Medulla oblongata (tissue), 1 donor: ENCODE data around the gene FAM222B.
"Not testable (repeated sequence)": the region's sequence is repeated elsewhere in the genome, so short reads cannot be mapped to it uniquely, and the experiment has no call there.

Experiments
- DNase-seq: peaks from one replicate; pipeline ENCODE4 v3.0.0-alpha.2; 2015; ENCODE audit errors: extremely low spot score

Gene FAM222B

DNA sequence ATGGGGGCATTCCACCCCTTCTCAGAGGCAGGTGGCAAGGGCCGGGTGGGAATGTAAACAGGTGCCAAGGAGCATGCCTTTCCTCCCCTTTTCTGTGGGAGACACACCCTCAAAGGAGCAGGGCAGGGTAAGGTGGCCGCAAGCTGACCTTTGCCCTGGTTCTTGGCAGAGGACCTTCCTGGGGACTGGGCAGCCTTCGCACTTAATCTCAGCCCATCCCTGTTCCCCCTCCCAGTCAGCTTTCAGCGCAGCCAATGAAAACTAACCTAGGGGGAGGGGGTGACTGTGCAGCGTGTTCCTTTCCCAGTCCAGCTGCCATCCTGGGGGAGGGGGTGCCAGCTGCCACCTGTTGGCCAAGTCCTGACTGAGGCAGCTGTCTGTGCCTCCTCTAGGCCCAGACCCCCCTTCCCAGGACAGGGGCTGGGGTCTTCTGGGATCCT lies 96.0 kb downstream of the FAM222B start:
- peak; percentile 63 for DNase-seq

DNA sequence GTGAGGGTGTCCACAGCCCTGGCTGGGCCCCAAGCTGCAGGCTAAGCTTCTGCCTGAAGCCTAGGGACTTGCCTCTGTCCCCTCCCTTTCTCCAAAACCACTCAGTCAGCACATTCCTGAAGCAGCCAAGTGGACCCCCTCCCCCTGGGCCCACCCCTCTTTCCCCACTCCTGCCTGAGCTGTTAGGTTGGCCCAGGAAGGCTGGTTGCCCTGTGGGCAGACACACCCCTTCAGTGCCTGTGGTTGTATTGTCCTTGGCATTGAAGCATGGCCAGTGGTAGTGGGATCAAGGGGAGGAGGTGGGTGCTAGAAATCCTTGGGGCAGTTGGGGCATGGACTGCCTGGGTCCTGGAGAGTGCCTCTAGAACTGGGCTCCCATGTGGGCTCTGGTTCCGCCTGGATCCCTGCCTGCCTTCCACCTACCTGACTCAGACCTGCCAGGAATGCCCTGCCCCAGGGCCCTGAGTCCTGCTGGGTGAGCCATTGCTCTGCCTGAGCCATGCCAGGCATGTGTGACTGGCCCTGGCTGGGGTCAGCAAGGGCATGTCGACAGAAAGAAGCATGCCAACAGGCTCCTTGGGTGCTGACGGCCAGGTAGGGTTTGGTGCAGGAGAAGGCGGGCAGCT lies 96.7 kb downstream of the FAM222B start:
- no peak for DNase-seq

DNA sequence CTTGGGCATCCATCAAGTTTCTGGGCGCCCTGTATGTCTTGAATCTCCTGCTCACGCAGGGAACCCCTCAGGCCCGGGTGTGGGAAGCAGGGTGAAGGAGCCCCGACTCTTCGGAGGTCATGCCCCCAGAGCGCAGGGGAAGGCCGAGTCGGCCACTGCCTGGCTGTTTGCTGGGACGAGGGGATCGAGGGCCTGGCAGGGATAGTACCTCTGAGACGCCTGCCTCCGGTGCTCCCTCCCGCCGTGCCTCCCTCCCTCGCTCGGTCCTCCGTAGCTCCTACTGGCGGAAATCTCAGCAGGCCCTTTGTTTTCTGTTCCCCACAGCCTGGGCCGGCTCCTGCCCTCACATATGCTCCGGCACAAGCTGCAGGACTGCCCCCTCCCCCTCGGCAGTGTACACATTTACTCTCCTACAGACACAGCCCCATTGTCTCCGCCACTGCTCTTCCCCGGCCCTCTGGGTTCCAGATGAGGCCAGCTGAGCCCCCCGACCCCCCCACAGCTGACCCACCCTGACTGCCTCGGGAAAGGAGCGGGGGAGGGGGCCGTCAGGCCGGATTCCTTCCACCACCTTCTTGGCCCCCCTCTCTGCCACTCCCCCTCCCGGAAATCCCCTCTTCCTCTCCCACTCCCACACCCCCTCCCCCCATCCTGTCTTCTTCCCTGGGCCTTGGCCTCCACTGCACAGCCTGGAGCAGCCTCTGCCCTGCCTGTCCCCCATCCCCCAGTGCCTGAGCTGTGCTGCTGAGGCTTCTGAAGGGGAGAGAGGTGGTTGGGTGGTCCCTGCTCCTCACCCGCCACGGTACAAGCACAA lies 97.4 kb downstream of the FAM222B start:
- peak; percentile 94 for DNase-seq

DNA sequence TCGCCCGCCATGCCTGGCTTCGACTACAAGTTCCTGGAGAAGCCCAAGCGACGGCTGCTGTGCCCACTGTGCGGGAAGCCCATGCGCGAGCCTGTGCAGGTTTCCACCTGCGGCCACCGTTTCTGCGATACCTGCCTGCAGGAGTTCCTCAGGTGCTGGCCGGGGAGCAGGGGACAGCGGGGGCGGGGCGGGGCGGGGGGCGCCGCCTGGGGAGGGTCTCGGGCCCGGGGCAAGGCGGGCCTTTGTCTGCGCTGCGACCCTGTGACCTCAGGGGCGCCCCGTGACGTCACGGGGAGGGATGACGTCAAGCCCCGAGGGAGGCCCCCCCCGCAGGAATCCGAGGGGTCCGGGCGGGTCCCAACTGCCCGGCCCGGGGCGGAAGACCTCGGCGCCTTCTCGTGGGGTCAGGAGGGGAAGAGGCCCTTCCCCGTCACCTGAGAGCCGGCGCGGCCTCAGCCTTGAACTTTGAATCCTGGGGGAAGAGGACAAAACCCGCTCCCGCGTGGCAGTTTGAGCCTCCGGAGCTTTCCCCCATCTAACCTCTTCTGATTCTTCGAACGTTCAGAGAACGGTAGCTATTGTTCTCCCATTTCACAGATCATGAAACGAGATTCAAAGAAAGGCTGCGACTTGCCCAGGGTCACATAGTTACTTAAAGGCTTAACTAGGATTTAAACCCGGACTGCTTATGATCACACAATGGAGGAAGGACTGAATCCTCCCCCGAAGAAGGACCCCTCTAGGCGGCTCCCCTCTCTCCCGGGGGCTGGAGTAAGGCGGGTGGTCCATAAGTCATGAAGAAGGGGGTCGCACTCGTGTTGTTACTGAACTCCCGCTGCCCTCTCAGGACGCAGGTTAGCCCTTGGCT lies 98.3 kb downstream of the FAM222B start:
- DNase-seq = peak; percentile 60

DNA sequence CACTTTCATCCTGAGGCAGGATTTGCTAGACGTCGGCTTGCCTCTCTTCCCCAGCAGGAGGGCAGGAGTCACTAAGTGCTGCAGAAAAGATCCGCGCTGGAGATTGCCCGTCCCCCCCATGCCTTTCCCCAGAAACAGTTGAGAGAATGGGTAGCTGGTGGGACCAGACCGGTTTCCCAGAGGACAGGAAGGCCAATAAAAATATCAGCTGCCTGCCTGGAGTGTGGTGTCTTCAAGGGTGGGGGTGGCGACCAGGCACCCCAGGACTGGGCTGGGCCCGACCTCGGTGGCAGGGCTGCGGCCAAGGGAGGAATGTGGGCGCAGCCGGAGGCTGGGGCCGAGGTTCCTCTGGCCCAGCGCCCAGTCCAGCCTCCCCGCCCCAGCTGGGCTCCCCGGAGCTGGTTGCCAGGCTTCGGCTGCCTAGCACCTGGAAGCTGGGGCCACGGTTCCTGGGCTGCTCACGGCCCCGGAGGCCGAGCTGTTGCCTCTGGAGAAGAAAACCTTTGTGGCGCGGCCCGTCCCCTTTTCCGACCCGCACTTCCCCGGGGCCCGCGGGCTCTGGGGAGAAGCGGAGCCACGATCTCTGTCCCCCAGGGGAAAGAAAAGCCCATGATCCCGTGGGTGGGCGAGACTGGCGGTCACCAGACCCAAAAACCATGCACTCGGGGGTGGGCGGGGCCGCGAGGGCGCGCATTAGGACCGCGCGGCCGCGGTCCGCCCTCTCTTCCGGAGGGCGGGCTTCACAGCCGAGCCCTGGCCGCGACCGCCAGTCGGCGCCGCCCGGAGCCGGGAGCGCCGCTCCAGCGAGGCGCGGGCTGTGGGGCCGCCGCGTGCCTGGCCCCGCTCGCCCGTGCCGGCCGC lies 99.1 kb downstream of the FAM222B start, which contains the start of gene TRAF4:
TRAF4 (plus strand) TSS at position 769 of the 861 bp plus-strand sequence. CDS start 102 bp downstream, outside the sequence.
- peak; percentile 89 for DNase-seq

DNA sequence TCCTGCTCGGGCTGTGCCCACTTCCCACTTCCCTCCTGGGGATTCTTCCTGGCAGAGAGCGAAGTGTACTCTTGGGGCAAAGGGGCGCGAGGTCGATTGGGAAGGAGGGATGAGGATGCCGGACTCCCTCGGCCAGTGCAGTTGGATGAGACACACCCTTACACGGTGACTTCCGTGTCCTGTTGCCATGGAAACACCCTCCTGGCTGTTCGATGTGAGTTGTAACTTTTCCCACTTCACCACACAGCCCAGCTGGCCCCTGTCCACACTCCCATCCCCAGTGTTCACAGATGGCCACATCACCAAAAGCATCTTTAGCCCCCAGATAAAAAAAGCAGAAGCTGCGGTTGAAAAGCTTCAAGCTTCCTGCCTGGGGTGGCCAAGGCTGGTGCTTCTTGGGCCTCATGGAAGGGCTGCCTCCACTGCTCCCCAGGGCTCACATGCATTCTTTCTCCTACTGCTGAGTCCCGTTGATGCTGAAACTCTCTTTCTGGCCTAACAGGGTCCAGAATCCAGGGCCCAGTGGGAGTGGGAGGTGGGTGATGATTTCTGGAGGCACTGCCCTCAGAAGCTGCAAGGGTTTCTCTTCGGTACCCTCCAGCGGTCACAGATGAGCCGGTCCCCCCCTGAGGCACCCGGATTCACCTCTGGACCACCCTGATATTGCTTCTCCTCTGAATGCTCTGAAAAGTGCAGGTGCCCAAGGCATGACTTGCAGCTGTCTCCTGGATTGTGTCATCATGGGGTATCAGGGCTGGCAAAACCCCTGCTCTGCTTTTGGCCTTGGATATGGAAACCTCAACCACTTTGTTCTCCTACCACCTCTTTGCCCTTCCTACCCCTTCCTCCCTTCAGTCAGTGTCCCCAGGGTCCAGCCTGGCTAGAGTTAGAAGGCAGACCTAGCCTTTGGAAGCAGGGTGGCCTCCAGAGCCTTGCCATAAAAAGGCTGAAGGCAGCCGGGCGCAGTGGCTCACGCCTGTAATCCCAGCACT lies 100.9 kb downstream of the FAM222B start:
- peak; percentile 61 for DNase-seq

DNA sequence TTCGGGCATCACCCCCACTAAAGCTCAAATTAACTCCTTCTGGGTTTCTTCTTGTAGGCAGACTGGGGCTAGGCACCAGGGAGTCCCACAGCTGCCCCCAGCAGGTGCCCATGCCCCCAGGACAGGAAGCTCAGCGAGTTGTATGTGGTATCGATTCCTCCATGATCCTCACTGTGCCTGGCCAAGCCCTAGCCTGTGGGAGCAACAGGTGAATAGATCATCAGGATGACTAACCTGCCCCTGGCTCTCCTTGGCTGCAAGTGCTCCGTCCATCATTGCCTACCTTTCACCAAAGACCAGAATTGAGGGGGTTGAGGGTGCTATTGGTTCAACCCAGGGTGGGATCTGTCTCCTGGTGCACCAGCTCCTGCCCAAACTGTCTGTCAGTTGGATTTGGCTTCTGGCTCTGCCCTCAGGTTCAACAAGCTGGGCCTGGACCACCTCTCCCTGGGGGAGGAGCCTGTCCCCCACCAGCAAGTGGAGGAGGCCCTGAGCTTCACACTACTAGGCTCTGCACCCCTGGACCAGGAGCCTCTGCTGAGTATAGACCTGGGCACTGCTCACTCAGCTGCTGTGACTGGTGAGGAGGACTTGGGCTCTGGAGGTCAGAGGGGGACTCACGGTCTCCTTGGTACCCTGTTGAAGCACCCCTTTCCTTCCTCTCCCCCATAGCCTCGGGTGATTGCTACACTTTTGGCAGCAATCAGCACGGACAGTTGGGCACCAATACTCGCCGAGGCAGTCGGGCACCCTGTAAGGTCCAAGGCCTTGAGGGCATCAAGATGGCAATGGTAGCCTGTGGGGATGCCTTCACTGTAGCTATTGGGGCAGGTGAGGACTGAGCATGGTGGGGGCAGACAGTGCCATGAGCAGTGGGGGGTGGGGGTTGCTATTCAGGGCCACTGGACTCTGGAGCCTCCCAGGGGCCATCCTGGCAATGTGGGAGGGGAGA lies 101.9 kb downstream of the FAM222B start:
- no peak for DNase-seq

DNA sequence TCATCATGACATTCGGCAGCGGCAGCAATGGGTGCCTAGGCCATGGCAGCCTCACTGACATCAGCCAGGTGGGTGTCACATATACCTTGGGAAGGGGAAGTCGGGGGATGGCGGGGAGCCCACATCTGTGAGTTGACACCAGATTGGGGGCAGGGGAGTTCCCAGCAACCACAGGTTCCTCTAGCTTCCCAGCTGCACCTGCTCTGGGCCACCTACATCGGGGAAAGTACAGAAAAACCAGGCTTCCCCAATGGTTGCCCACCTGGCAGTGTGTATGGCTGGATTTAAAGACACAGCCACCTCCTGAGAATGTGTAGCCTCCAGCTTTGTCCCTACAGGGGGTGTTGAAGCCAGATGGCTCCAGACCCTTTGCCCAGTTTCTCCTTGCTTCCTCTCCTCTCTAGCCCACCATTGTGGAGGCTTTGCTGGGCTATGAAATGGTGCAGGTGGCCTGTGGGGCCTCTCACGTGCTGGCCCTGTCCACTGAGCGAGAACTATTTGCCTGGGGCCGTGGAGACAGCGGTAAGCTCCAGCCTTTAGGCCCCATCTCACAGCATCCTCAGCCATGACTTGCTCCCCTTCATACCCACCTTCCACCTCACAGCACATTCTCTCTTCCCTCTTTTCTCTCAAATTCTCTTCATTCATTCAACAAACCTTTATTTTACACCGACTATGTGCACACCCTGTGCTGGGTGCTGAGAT lies 103.8 kb downstream of the FAM222B start:
- no peak for DNase-seq

DNA sequence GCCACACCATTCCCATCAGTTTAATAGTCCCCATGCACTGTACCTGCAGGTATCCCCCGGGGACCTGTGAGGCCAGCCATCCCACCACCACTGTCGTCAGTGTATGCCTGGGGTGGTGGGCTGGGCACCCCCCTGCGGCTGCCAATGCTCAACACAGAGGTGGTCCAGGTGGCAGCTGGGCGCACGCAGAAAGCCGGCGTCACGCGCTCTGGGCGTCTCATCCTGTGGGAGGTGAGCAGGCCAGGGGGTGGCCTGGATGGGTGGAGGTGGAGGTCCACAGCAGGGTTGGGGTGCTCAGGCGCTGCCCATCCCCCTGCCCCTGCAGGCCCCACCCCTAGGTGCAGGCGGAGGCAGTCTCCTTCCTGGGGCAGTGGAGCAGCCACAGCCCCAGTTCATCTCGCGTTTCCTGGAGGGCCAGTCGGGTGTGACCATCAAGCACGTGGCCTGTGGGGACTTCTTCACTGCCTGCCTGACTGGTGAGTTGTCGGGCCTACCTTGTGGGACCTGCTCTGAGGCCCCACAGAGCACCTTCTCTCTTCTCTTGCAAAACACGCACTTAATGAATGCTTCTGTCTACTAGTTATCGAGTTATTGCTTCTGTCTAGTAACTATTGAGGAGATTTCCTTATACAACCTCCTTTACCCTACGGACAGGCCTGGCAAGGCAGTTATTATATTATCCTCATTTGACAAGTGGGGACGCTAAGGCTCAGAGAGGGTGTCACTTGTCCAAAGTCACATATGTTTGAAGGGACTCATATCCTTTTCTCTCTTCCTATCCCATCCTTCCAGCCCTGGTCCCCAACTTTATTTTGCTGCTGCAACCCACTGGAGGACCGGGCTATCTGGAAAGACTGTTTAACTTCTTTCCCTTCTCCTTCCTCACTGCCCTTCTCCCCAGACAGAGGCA lies 104.6 kb downstream of the FAM222B start:
- no peak for DNase-seq

DNA sequence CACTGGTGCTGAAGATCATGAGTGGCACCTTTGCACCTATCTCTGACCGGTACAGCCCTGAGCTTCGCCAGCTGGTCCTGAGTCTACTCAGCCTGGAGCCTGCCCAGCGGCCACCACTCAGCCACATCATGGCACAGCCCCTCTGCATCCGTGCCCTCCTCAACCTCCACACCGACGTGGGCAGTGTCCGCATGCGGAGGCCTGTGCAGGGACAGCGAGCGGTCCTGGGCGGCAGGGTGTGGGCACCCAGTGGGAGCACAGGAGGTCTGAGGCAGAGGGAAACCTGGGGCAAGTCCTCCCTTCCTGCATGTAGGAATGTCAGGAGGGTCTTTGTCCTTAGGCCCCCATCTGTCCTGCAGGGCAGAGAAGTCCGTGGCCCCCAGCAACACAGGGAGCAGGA lies 105.3 kb downstream of the FAM222B start:
- DNase-seq = no peak

DNA sequence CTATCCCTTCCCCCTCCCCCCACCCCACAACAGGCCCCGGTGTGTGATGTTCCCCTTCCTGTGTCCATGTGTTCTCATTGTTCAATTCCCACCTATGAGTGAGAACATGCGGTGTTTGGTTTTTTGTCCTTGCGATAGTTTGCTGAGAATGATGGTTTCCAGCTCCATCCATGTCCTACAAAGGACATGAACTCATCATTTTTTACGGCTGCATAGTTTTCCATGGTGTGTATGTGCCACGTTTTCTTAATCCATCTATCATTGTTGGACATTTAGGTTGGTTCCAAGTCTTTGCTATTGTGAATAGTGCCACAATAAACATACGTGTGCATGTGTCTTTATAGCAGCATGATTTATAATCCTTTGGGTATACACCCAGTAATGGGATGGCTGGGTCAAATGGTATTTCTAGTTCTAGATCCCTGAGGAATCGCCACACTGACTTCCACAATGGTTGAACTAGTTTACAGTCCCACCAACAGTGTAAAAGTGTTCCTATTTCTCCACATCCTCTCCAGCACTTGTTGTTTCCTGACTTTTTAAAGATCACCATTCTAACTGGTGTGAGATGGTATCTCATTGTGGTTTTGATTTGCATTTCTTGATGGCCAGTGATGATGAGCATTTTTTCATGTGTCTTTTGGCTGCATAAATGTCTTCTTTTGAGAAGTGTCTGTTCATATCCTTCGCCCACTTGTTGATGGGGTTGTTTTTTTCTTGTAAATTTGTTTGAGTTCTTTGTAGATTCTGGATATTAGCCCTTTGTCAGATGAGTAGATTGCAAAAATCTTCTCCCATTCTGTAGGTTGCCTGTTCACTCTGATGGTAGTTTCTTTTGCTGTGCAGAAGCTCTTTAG lies 106.4 kb downstream of the FAM222B start:
- DNase-seq = not testable (repeated sequence)

DNA sequence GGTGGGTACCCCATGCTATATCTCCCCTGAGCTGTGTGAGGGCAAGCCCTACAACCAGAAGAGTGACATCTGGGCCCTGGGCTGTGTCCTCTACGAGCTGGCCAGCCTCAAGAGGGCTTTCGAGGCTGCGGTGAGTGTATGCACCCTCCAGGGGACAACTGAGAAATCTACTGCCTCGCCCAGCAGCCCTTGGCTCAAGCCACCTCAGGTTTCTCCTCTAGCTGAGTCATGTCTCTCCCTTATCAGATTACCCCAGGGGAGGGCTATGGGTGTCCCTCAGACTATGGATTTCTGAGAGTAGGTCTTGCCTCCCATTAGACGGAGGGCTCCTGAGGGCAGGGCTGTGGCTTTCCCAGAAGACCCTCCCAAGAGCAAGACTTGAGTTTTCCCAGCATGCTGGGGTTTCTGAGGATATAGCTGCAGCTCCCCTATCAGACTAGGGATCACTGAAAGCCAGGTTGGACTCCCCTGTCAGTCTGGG lies 107.3 kb downstream of the FAM222B start:
- DNase-seq = no peak

DNA sequence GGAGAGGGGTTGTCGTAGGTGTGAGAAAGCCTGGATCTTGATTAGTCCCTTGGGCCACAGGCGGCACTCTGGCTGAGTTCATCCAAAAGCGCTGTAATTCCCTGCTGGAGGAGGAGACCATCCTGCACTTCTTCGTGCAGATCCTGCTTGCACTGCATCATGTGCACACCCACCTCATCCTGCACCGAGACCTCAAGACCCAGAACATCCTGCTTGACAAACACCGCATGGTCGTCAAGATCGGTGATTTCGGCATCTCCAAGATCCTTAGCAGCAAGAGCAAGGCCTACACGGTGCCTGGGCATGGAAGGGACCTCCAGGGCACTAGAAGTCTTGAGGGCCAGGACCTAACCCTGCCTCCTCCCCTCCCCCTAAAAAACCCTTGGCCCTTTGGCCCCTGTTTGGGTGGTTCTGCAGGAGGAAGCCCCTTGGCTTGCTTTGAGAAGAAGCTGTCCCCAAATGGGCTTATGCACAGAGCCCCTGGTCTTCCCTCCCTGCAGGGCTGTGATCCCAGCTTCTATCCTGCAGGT lies 107.8 kb downstream of the FAM222B start:
- DNase-seq = no peak

DNA sequence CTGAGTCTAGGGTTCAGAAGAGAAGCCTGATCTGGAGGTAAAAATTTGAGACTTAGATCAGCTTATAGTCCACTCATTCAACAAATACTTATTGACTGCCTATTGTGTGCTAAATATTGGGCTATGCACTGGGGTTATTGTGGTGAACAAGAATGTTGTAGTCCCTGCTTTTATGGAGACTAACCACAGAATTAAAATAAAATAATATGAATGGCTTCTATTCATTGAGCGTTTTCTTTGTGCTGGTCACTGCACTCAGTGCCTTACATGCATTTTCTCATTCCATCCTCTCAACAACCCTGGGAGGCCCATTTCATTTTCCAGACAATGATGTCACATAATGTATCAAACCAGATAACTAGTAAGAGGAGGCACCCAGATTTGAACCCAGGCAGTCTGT lies 109.2 kb downstream of the FAM222B start:
- DNase-seq = no peak

DNA sequence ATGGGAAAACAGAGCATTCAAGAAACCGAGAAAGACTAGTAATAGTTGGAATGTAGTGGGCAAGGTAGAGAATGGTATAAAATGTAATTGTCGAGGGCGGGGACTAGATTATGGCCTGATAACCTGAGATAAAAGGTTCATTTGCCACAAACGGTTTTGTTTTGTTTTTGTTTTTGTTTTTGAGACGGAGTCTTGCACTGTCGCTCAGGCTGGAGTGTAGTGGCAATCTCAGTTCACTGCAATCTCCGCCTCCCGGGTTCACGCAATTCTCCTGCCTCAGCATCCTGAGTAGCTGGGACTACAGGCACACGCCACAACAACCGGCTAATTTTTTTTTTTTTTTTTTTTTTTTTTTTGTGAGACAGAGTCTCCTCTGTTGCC lies 112.7 kb downstream of the FAM222B start:
- DNase-seq = no peak
